Right lobe of liver (tissue), 4 donors: Measurements from ENCODE around the gene RING1.

Experiments
- CTCF ChIP-seq, 4 donors: fragments of 200-600 bp in 3 of 4; fragments of 450-650 bp in 1 of 4; IDR thresholded peaks; one replicate each; pipeline versions ENCODE4 v1.5.1 to v1.8.0; 2016 to 2022; ENCODE audit warnings: antibody characterized with exemption in 4 of 4, mild to moderate bottlenecking in 2 of 4
- POLR2A ChIP-seq: fragments of 450-650 bp; IDR thresholded peaks from one replicate; pipeline ENCODE4 v1.6.1; 2017; ENCODE audit warnings: antibody characterized with exemption, mild to moderate bottlenecking
- donor health status: DM: no; HTN: no; CAD: no.
- donor health status: DM: no; HTN: no; CAD: no.
- donor health status: DM: no; HTN: yes; CAD: no.

- TF ChIP-seq CTCF (IDR thresholded peaks at IDR 0.05), result no peak
- no peak for TF ChIP-seq POLR2A
Measured at GRCh38 chr6:33201147-33201545, 7.2 kb upstream of the RING1 start.
